HL-60 (cell line): ENCODE results near the gene CACNA2D1.

Source experiments
- GABPA ChIP-seq: IDR thresholded peaks from 2 replicates; pipeline ENCODE4 v1.6.1; 2012; ENCODE audit warnings: low read depth
- POLR2AphosphoS5 ChIP-seq: IDR thresholded peaks from 2 replicates; pipeline ENCODE4 v1.6.1; 2012; ENCODE audit warnings: low read depth
- SPI1 ChIP-seq: IDR thresholded peaks from 2 replicates; pipeline ENCODE4 v1.6.1; 2012; ENCODE audit warnings: low read depth, mild to moderate bottlenecking, borderline replicate concordance
- TF ChIP-seq, protein P1 (sequence below): IDR thresholded peaks from 2 replicates; pipeline ENCODE4 v1.6.1; 2012; ENCODE audit warnings: low read depth; ENCODE audit not compliant: insufficient replicate concordance
- TF ChIP-seq, protein P2 (sequence below): IDR thresholded peaks from one replicate; pipeline ENCODE4 v1.5.1; 2011; ENCODE audit warnings: low read length, control low read depth, inconsistent platforms; ENCODE audit not compliant: insufficient read depth

DNA sequence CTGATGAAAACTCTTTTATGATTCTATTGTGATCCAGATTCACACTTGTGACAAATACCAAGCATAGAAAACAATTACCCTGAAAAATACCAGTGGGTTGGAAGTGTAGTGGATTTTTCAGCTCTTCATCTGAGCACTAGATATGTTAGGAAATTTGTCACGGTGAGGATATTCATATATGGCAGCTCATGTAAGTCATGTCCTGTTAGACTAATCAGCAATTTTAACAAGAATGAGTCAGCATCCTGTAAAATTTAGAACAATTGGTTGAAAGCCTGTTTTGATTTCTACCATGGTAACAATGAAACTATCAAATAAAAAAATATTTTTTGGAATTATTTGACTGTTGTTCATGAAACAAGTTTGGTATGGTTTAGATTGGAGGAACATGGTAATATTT, 334.3 kb downstream of the CACNA2D1 start:
- TF ChIP-seq, protein P1, sequence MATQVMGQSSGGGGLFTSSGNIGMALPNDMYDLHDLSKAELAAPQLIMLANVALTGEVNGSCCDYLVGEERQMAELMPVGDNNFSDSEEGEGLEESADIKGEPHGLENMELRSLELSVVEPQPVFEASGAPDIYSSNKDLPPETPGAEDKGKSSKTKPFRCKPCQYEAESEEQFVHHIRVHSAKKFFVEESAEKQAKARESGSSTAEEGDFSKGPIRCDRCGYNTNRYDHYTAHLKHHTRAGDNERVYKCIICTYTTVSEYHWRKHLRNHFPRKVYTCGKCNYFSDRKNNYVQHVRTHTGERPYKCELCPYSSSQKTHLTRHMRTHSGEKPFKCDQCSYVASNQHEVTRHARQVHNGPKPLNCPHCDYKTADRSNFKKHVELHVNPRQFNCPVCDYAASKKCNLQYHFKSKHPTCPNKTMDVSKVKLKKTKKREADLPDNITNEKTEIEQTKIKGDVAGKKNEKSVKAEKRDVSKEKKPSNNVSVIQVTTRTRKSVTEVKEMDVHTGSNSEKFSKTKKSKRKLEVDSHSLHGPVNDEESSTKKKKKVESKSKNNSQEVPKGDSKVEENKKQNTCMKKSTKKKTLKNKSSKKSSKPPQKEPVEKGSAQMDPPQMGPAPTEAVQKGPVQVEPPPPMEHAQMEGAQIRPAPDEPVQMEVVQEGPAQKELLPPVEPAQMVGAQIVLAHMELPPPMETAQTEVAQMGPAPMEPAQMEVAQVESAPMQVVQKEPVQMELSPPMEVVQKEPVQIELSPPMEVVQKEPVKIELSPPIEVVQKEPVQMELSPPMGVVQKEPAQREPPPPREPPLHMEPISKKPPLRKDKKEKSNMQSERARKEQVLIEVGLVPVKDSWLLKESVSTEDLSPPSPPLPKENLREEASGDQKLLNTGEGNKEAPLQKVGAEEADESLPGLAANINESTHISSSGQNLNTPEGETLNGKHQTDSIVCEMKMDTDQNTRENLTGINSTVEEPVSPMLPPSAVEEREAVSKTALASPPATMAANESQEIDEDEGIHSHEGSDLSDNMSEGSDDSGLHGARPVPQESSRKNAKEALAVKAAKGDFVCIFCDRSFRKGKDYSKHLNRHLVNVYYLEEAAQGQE = no peak
- TF ChIP-seq POLR2AphosphoS5 (no peak), GABPA (no peak), SPI1 (no peak)
- TF ChIP-seq, protein P2, sequence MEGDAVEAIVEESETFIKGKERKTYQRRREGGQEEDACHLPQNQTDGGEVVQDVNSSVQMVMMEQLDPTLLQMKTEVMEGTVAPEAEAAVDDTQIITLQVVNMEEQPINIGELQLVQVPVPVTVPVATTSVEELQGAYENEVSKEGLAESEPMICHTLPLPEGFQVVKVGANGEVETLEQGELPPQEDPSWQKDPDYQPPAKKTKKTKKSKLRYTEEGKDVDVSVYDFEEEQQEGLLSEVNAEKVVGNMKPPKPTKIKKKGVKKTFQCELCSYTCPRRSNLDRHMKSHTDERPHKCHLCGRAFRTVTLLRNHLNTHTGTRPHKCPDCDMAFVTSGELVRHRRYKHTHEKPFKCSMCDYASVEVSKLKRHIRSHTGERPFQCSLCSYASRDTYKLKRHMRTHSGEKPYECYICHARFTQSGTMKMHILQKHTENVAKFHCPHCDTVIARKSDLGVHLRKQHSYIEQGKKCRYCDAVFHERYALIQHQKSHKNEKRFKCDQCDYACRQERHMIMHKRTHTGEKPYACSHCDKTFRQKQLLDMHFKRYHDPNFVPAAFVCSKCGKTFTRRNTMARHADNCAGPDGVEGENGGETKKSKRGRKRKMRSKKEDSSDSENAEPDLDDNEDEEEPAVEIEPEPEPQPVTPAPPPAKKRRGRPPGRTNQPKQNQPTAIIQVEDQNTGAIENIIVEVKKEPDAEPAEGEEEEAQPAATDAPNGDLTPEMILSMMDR = no peak
